ENCODE data around the gene WWOX.

DNA sequence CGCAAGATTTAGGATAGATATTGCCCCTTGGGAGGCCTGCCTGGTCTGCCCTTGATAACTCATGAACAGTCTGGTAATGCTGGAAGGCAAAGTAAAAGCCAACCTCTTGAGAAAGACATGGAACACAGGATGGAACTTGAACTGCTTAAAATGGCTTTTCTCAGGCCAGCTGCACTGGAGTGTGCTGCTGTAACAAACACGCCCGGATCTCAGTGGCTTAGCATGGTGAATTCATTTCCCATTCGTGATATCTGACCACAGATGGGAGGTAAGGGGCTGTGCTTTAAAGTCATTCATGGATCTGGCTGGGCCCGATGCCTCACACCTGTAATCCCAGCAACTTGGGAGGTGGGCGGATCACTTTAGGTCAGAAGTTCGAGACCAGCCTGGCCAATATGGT lies 113.2 kb downstream of the WWOX start:
- TF ChIP-seq POLR2AphosphoS5 (IDR thresholded peaks at IDR 0.05; ENCODE audit: low read depth, low read length) (no peak), TAF1 (IDR thresholded peaks at IDR 0.05; ENCODE audit: borderline replicate concordance, insufficient read depth, low read length) (no peak), SIN3A (IDR thresholded peaks at IDR 0.05; ENCODE audit: borderline replicate concordance, insufficient read depth, low read length) (no peak)
- TF ChIP-seq, protein P1, sequence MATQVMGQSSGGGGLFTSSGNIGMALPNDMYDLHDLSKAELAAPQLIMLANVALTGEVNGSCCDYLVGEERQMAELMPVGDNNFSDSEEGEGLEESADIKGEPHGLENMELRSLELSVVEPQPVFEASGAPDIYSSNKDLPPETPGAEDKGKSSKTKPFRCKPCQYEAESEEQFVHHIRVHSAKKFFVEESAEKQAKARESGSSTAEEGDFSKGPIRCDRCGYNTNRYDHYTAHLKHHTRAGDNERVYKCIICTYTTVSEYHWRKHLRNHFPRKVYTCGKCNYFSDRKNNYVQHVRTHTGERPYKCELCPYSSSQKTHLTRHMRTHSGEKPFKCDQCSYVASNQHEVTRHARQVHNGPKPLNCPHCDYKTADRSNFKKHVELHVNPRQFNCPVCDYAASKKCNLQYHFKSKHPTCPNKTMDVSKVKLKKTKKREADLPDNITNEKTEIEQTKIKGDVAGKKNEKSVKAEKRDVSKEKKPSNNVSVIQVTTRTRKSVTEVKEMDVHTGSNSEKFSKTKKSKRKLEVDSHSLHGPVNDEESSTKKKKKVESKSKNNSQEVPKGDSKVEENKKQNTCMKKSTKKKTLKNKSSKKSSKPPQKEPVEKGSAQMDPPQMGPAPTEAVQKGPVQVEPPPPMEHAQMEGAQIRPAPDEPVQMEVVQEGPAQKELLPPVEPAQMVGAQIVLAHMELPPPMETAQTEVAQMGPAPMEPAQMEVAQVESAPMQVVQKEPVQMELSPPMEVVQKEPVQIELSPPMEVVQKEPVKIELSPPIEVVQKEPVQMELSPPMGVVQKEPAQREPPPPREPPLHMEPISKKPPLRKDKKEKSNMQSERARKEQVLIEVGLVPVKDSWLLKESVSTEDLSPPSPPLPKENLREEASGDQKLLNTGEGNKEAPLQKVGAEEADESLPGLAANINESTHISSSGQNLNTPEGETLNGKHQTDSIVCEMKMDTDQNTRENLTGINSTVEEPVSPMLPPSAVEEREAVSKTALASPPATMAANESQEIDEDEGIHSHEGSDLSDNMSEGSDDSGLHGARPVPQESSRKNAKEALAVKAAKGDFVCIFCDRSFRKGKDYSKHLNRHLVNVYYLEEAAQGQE (IDR thresholded peaks at IDR 0.05; ENCODE audit: insufficient read depth in 1 of 2, low read depth in 2 of 2, low read length in 2 of 2), result no peak
